Measurements from ENCODE around the gene ATP11C.

GRCh38 chrX:139784807-139785206 is 148.0 kb downstream of the ATP11C start:
- TF ChIP-seq SIN3A (IDR thresholded peaks at IDR 0.05; ENCODE audit: borderline replicate concordance, insufficient read depth, low read length) (no peak), POLR2AphosphoS5 (IDR thresholded peaks at IDR 0.05; ENCODE audit: low read depth, low read length) (no peak)
